SK-N-SH treated with all-trans-retinoic acid at 6 μM for 48 hours (cell line): Measurements from ENCODE around the gene TMC7.

Experiments used
- ATAC-seq: fragments of 200-7000 bp; cut with Tn5 transposase; 3 replicates; pipeline ENCODE4 v1.9.1; 2020; ENCODE audit warnings: mild to moderate bottlenecking, moderate library complexity
- PPARA ChIP-seq: fragments of 250-450 bp; sonication (Bioruptor Pico); IDR thresholded peaks from 2 replicates; pipeline ENCODE4 v1.5.0; 2020; ENCODE audit warnings: mild to moderate bottlenecking, borderline replicate concordance
- RARB ChIP-seq: fragments of 250-450 bp; sonication (Bioruptor Pico); IDR thresholded peaks from 2 replicates; pipeline ENCODE4 v1.8.0; 2021; ENCODE audit warnings: mild to moderate bottlenecking, moderate library complexity
- SNAI2 ChIP-seq: fragments of 250-450 bp; sonication (Bioruptor Pico); IDR thresholded peaks from 2 replicates; pipeline ENCODE4 v1.5.0; 2020; ENCODE audit warnings: mild to moderate bottlenecking, moderate library complexity
- TCF4 ChIP-seq: fragments of 250-450 bp; sonication (Bioruptor Pico); IDR thresholded peaks from 2 replicates; pipeline ENCODE4 v1.8.0; 2021; ENCODE audit warnings: mild to moderate bottlenecking, moderate library complexity, borderline replicate concordance
- TOX ChIP-seq: fragments of 250-450 bp; sonication (Bioruptor Pico); IDR thresholded peaks from 2 replicates; pipeline ENCODE4 v1.8.0; 2021; ENCODE audit warnings: mild to moderate bottlenecking, moderate library complexity, borderline replicate concordance
- ZC3H10 ChIP-seq: fragments of 250-450 bp; sonication (Bioruptor Pico); IDR thresholded peaks from 2 replicates; pipeline ENCODE4 v1.5.1; 2021; ENCODE audit warnings: mild to moderate bottlenecking, moderate library complexity
- ZFP30 ChIP-seq: fragments of 450-650 bp; formaldehyde crosslinking; IDR thresholded peaks from 2 replicates; pipeline ENCODE4 v1.5.0; 2022; ENCODE audit warnings: mild to moderate bottlenecking, moderate library complexity
- ZNF565 ChIP-seq: fragments of 450-650 bp; formaldehyde crosslinking; conservative IDR thresholded peaks from 2 replicates; pipeline ENCODE4 v1.5.0; 2020; ENCODE audit warnings: low read depth, mild to moderate bottlenecking, moderate library complexity
- ZNF70 ChIP-seq: fragments of 450-650 bp; formaldehyde crosslinking; IDR thresholded peaks from 2 replicates; pipeline ENCODE4 v1.5.0; 2020; ENCODE audit warnings: mild to moderate bottlenecking, moderate library complexity
- ZNF8 ChIP-seq: fragments of 450-650 bp; formaldehyde crosslinking; IDR thresholded peaks from 2 replicates; pipeline ENCODE4 v1.5.0; 2020; ENCODE audit warnings: mild to moderate bottlenecking, moderate library complexity
- TF ChIP-seq, protein P1 (sequence below): fragments of 250-450 bp; sonication (Bioruptor Pico); IDR thresholded peaks from 2 replicates; pipeline ENCODE4 v1.5.0; 2020; ENCODE audit warnings: mild to moderate bottlenecking, moderate library complexity
- TF ChIP-seq, protein P2 (sequence below): fragments of 250-450 bp; sonication (Bioruptor Pico); IDR thresholded peaks from 2 replicates; pipeline ENCODE4 v1.5.1; 2020; ENCODE audit warnings: low read depth, mild to moderate bottlenecking, moderate library complexity
- TF ChIP-seq, protein P3 (sequence below): fragments of 250-450 bp; sonication (Bioruptor Pico); IDR thresholded peaks from 2 replicates; pipeline ENCODE4 v1.5.1; 2021; ENCODE audit warnings: mild to moderate bottlenecking, moderate library complexity
- TF ChIP-seq, protein P4 (sequence below): fragments of 250-450 bp; sonication (Bioruptor Pico); IDR thresholded peaks from 2 replicates; pipeline ENCODE4 v1.8.0; 2020; ENCODE audit warnings: mild to moderate bottlenecking, moderate library complexity, borderline replicate concordance
- TF ChIP-seq, protein P5 (sequence below): fragments of 250-450 bp; sonication (Bioruptor Pico); IDR thresholded peaks from 2 replicates; pipeline ENCODE4 v1.8.0; 2021; ENCODE audit warnings: low read depth, mild to moderate bottlenecking, moderate library complexity, borderline replicate concordance

Gene TMC7

DNA sequence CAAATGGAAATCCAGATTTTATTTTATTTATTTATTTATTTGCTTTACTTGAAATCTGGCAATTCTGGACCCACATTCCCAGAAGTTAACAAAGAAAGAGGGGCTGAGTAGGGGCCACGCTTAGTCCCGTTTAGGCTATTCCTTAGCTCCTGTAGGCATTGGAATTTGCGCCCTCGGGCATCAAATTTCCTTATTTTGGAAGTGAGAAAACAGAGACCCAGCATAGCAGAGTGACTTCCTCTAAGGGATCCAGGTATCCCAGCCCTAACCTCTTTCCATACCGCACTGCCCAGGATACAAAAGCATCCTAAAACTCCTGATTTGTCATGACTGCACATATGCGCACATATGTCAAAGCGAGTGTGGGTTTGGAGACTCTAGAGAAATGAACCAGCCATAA lies 38.5 kb upstream of the TMC7 start (continued):
- TF ChIP-seq, protein P1, sequence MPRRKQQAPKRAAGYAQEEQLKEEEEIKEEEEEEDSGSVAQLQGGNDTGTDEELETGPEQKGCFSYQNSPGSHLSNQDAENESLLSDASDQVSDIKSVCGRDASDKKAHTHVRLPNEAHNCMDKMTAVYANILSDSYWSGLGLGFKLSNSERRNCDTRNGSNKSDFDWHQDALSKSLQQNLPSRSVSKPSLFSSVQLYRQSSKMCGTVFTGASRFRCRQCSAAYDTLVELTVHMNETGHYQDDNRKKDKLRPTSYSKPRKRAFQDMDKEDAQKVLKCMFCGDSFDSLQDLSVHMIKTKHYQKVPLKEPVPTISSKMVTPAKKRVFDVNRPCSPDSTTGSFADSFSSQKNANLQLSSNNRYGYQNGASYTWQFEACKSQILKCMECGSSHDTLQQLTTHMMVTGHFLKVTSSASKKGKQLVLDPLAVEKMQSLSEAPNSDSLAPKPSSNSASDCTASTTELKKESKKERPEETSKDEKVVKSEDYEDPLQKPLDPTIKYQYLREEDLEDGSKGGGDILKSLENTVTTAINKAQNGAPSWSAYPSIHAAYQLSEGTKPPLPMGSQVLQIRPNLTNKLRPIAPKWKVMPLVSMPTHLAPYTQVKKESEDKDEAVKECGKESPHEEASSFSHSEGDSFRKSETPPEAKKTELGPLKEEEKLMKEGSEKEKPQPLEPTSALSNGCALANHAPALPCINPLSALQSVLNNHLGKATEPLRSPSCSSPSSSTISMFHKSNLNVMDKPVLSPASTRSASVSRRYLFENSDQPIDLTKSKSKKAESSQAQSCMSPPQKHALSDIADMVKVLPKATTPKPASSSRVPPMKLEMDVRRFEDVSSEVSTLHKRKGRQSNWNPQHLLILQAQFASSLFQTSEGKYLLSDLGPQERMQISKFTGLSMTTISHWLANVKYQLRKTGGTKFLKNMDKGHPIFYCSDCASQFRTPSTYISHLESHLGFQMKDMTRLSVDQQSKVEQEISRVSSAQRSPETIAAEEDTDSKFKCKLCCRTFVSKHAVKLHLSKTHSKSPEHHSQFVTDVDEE, result no peak
- no peak for TF ChIP-seq ZNF8
- TF ChIP-seq, protein P2, sequence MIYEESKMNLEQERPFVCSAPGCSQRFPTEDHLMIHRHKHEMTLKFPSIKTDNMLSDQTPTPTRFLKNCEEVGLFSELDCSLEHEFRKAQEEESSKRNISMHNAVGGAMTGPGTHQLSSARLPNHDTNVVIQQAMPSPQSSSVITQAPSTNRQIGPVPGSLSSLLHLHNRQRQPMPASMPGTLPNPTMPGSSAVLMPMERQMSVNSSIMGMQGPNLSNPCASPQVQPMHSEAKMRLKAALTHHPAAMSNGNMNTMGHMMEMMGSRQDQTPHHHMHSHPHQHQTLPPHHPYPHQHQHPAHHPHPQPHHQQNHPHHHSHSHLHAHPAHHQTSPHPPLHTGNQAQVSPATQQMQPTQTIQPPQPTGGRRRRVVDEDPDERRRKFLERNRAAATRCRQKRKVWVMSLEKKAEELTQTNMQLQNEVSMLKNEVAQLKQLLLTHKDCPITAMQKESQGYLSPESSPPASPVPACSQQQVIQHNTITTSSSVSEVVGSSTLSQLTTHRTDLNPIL (CRISPR knock-in tag), result no peak

DNA sequence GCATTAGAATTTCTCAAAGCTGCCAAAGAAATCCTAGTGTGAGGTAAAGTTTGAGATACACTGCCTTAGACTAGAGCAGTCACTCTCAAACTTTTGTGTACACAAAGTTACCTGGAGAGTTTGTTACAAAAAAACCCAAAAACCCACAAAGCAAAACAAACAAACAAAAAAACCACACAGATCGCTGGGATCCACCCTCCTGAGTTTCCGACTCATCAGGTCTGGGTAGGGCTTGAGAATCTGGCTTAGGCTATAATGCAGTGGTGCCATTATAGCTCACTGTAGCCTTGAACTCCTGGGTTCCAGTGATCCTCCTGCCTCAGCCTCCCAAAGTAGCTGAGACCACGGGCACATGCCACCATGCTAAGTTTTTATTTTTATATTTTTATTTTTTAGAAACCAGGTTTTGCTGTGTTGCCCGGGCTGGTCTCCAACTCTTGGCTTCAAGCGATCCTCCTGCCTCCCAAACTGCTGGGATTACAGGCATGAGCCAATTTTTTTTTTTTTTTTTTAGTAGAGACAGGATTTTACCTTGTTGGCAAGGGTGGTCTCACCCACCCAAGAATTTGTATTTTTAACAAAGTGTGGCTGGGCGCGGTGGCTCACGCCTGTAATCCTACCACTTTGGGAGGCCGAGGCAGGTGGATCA lies 35.2 kb upstream of the TMC7 start:
- no peak for ATAC-seq
- no peak for TF ChIP-seq SNAI2
- no peak for TF ChIP-seq ZNF8
- TF ChIP-seq ZFP30, result no peak
- TF ChIP-seq ZC3H10 (CRISPR knock-in tag), result no peak
- TF ChIP-seq, protein P3, sequence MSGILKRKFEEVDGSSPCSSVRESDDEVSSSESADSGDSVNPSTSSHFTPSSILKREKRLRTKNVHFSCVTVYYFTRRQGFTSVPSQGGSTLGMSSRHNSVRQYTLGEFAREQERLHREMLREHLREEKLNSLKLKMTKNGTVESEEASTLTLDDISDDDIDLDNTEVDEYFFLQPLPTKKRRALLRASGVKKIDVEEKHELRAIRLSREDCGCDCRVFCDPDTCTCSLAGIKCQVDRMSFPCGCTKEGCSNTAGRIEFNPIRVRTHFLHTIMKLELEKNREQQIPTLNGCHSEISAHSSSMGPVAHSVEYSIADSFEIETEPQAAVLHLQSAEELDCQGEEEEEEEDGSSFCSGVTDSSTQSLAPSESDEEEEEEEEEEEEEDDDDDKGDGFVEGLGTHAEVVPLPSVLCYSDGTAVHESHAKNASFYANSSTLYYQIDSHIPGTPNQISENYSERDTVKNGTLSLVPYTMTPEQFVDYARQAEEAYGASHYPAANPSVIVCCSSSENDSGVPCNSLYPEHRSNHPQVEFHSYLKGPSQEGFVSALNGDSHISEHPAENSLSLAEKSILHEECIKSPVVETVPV (CRISPR knock-in tag), result no peak
- TF ChIP-seq ZNF565, result no peak
- no peak for TF ChIP-seq ZNF70 (CRISPR knock-in tag)
- TF ChIP-seq, protein P2 (CRISPR knock-in tag), result no peak
- TF ChIP-seq RARB (CRISPR knock-in tag), result no peak
- TF ChIP-seq, protein P4, sequence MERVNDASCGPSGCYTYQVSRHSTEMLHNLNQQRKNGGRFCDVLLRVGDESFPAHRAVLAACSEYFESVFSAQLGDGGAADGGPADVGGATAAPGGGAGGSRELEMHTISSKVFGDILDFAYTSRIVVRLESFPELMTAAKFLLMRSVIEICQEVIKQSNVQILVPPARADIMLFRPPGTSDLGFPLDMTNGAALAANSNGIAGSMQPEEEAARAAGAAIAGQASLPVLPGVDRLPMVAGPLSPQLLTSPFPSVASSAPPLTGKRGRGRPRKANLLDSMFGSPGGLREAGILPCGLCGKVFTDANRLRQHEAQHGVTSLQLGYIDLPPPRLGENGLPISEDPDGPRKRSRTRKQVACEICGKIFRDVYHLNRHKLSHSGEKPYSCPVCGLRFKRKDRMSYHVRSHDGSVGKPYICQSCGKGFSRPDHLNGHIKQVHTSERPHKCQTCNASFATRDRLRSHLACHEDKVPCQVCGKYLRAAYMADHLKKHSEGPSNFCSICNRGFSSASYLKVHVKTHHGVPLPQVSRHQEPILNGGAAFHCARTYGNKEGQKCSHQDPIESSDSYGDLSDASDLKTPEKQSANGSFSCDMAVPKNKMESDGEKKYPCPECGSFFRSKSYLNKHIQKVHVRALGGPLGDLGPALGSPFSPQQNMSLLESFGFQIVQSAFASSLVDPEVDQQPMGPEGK (CRISPR knock-in tag), result no peak
- TF ChIP-seq TCF4 (CRISPR knock-in tag), result no peak
- TF ChIP-seq PPARA, result no peak
- no peak for TF ChIP-seq TOX (CRISPR knock-in tag)
- TF ChIP-seq, protein P1, result no peak
- TF ChIP-seq, protein P5, sequence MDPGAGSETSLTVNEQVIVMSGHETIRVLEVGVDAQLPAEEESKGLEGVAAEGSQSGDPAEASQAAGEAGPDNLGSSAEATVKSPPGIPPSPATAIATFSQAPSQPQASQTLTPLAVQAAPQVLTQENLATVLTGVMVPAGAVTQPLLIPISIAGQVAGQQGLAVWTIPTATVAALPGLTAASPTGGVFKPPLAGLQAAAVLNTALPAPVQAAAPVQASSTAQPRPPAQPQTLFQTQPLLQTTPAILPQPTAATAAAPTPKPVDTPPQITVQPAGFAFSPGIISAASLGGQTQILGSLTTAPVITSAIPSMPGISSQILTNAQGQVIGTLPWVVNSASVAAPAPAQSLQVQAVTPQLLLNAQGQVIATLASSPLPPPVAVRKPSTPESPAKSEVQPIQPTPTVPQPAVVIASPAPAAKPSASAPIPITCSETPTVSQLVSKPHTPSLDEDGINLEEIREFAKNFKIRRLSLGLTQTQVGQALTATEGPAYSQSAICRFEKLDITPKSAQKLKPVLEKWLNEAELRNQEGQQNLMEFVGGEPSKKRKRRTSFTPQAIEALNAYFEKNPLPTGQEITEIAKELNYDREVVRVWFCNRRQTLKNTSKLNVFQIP (CRISPR knock-in tag), result no peak
